ENCODE results near the gene GARIN5A. TPM values are rescaled to one million over a fixed set of nuclear protein-coding genes. Genes with fewer than 3 reads are reported as not detected.

GARIN5A gene
- total RNA-seq, 1 experiment from 2014 or later = 8.2 TPM

GRCh38 chr19:50460161-50460765 lies 16.4 kb downstream of the GARIN5A start:
- POLR2A ChIA-PET = no interaction called here
- ATAC-seq (no peak), DNase-seq (ENCODE audit: low spot score) (no peak)
- Mint-ChIP-seq H3K27me3 (ENCODE audit: low read depth) (no peaks in the 10 kb centered on the region; the same call in 1 of the 2 replicates), H3K36me3 (no peaks in the 10 kb centered on the region), H3K9me3 (peaks cover 9% of the 10 kb centered on the region), H3K27ac (no peak overlapping the region), H3K4me1 (no peaks in the 10 kb centered on the region), H3K4me3 (no peak overlapping the region)
- TF ChIP-seq IRF2 (CRISPR knock-in tag; IDR thresholded peaks at IDR 0.05; ENCODE audit: borderline replicate concordance, low read depth) (no peak), GABPB1 (CRISPR knock-in tag; IDR thresholded peaks at IDR 0.05) (no peak), SOX15 (CRISPR knock-in tag; IDR thresholded peaks at IDR 0.05) (no peak), JAZF1 (CRISPR knock-in tag; IDR thresholded peaks at IDR 0.05) (no peak), E2F1 (CRISPR knock-in tag; IDR thresholded peaks at IDR 0.05) (no peak), FOXK1 (CRISPR knock-in tag; IDR thresholded peaks at IDR 0.05) (no peak), TEAD4 (CRISPR knock-in tag; IDR thresholded peaks at IDR 0.05) (no peak), ESRRA (CRISPR knock-in tag; IDR thresholded peaks at IDR 0.05; ENCODE audit: borderline replicate concordance) (no peak), HMGA2 (CRISPR knock-in tag; IDR thresholded peaks at IDR 0.05) (no peak), NR2C2 (CRISPR knock-in tag; IDR thresholded peaks at IDR 0.05) (no peak), ZSCAN18 (CRISPR knock-in tag; IDR thresholded peaks at IDR 0.05) (no peak), ZBTB43 (CRISPR knock-in tag; IDR thresholded peaks at IDR 0.05) (no peak), NFE2L1 (CRISPR knock-in tag; IDR thresholded peaks at IDR 0.05) (no peak), AR (CRISPR knock-in tag; IDR thresholded peaks at IDR 0.05) (no peak), ETV6 (CRISPR knock-in tag; IDR thresholded peaks at IDR 0.05) (no peak), ARID4B (CRISPR knock-in tag; IDR thresholded peaks at IDR 0.05; ENCODE audit: borderline replicate concordance) (no peak), NFATC4 (CRISPR knock-in tag; IDR thresholded peaks at IDR 0.05) (no peak), ATF2 (CRISPR knock-in tag; IDR thresholded peaks at IDR 0.05; ENCODE audit: borderline replicate concordance, low read depth) (no peak), USF1 (CRISPR knock-in tag; IDR thresholded peaks at IDR 0.05) (no peak), ERG (CRISPR knock-in tag; IDR thresholded peaks at IDR 0.05) (no peak)
- CTCF ChIA-PET = interaction anchor here (0.6 to 2.3 kb wide), 24 partner anchors 10 to 344 kb away, joined by 3 to 30 read pairs (median 4); partner anchors contain the start of genes MYBPC2, NR1H2 and POLD1

Data from WTC11 (cell line).